ENCODE measurements around the gene POLR1A.
A peak's percentile ranks its signal among the peaks of the same experiment; 100 is the strongest.

The POLR1A gene

DNA sequence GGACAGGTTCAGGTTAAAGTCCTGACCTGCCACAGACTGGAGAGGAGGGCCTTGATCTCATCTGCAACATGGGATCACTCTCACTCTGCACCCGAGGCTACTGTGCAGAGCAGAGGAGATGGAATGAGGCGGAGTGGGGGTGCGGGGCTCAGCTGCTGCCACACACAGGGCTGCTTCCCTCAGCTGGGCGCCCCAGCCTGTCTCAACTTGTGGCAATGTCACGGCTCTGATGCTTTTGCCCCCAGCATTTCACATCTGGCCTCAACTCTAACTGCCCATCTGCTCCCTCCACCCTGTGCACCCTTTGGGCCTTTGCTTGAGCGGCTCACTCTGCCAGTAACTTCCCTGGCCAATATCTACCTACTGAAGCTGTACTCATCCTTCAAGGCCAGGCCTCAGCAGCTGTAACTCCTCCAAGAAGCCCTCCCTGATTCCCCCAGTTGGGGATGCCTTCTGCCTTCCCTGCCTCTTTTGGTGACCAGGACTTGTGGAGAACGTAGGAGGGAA, 70.3 kb downstream of the POLR1A start:
- WGBS: 86% methylated on average over 7 of the region's 7 CpGs
- Histone ChIP-seq H3K27ac (ENCODE audit: low read length, poor library complexity, severe bottlenecking) (peak overlapping the region; percentile 96), H2AFZ (ENCODE audit: low read depth, low read length) (no peak overlapping the region), H3K4me1 (ENCODE audit: control insufficient read depth, insufficient read depth, low read depth, low read length) (peaks cover 38% of the 10 kb centered on the region), H4K8ac (ENCODE audit: low read length) (peak overlapping the region; percentile 83), H3K23ac (ENCODE audit: low read length in 2 of 2) (peak overlapping the region in 1 of 2 experiments; percentile 27), H4K91ac (ENCODE audit: low read length) (peak overlapping the region; percentile 65), H3K14ac (ENCODE audit: low read length in 2 of 2) (peak overlapping the region in 1 of 2 experiments; percentile 44), H2BK15ac (ENCODE audit: low read depth, poor library complexity, severe bottlenecking) (peak overlapping the region; percentile 71), H3K9ac (ENCODE audit: low read length) (peak overlapping the region; percentile 84), H2AK5ac (ENCODE audit: low read length, severe bottlenecking) (peak overlapping the region; percentile 18), H2BK12ac (ENCODE audit: low read length in 2 of 2) (peak overlapping the region; percentile 66 to 90), H3K18ac (ENCODE audit: low read depth in 1 of 2, low read length in 2 of 2) (peak overlapping the region; percentile 86 to 90), H3K79me1 (replicated peaks; ENCODE audit: low read length, poor library complexity, severe bottlenecking) (peaks cover 12% of the 10 kb centered on the region), H3K4me3 (ENCODE audit: insufficient read depth in 1 of 2, low read depth in 1 of 2, low read length in 2 of 2) (no peak overlapping the region), H2BK5ac (ENCODE audit: low read depth, low read length, poor library complexity, severe bottlenecking) (no peak overlapping the region), H3K9me3 (ENCODE audit: control insufficient read depth, low read length) (no peaks in the 10 kb centered on the region), H3K36me3 (ENCODE audit: control insufficient read depth in 1 of 2, insufficient read depth in 2 of 2, low read depth in 1 of 2, low read length in 2 of 2) (peaks cover 62 to 71% of the 10 kb centered on the region in 2 experiments), H3K4ac (ENCODE audit: low read depth in 1 of 2, low read length in 2 of 2) (peak overlapping the region; percentile 69 to 87), H3K4me2 (ENCODE audit: low read length, poor library complexity, severe bottlenecking) (no peak overlapping the region), H2BK120ac (ENCODE audit: low read depth, low read length) (peak overlapping the region; percentile 97), H3K27me3 (ENCODE audit: control insufficient read depth in 1 of 2, insufficient read depth in 1 of 2, low read length in 2 of 2) (no peaks in the 10 kb centered on the region)
- no peak for DNase-seq

DNA sequence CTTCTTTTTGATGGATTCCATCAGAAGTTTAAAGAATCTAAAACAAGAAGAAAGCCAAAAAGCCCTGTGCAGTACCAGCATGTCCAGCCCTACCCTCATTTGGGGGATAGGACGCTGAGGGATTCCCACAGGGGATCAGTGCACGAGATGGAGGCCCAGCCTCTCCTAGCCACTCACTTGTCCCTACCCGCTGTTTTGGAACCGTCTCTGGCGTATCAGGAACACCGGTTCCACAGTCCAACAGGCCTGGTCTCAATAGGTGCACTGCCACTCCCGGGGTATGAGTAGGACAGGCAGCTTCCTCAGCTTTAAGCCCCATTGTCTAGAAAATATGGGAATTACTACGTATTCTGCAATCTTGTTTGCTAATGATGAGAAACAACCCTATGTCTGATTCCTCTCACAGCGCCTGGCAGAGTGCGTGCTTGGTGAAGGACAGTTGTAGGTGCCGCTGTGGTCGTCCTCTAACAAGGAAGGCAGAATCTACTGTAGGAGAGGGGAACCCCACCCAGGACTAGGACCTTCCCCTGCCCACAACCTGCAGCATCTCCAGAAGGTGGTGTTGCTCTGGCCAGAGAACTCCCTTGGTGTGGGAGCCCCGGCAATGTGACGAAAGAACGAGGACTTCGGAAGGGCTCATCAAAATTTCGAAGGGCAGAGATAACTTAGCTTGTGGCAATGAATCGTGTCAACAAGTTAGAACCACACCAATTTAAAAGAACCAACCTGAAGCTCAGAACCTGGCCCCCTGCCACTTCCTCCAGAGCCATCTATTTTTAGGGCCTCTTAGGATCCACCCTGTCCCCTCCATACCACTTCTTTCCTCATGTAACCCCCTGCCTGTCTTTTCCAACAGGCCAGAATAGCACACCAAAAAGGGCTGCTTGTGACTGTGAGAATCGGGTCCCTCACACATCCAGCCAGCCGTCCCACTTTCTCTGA, 71.7 kb downstream of the POLR1A start:
- Histone ChIP-seq H3K9ac (ENCODE audit: low read length) (no peak overlapping the region), H3K4me3 (ENCODE audit: insufficient read depth in 1 of 2, low read depth in 1 of 2, low read length in 2 of 2) (no peak overlapping the region), H3K4me2 (ENCODE audit: low read length, poor library complexity, severe bottlenecking) (no peak overlapping the region), H3K27ac (ENCODE audit: low read length, poor library complexity, severe bottlenecking) (no peak overlapping the region), H3K79me1 (replicated peaks; ENCODE audit: low read length, poor library complexity, severe bottlenecking) (peaks cover 12% of the 10 kb centered on the region), H2AFZ (ENCODE audit: low read depth, low read length) (no peak overlapping the region), H2BK120ac (ENCODE audit: low read depth, low read length) (no peak overlapping the region), H2BK12ac (ENCODE audit: low read length in 2 of 2) (no peak overlapping the region), H2AK5ac (ENCODE audit: low read length, severe bottlenecking) (peak overlapping the region; percentile 25), H3K27me3 (ENCODE audit: control insufficient read depth in 1 of 2, insufficient read depth in 1 of 2, low read length in 2 of 2) (no peaks in the 10 kb centered on the region), H3K4me1 (ENCODE audit: control insufficient read depth, insufficient read depth, low read depth, low read length) (peaks cover 32% of the 10 kb centered on the region), H2BK15ac (ENCODE audit: low read depth, poor library complexity, severe bottlenecking) (no peak overlapping the region), H4K91ac (ENCODE audit: low read length) (no peak overlapping the region), H2BK5ac (ENCODE audit: low read depth, low read length, poor library complexity, severe bottlenecking) (no peak overlapping the region), H3K14ac (ENCODE audit: low read length in 2 of 2) (no peak overlapping the region), H3K4ac (ENCODE audit: low read depth in 1 of 2, low read length in 2 of 2) (peak overlapping the region in 1 of 2 experiments; percentile 56), H3K9me3 (ENCODE audit: control insufficient read depth, low read length) (no peaks in the 10 kb centered on the region), H3K23ac (ENCODE audit: low read length in 2 of 2) (no peak overlapping the region), H4K8ac (ENCODE audit: low read length) (peak overlapping the region; percentile 15), H3K36me3 (ENCODE audit: control insufficient read depth in 1 of 2, insufficient read depth in 2 of 2, low read depth in 1 of 2, low read length in 2 of 2) (peaks cover 59 to 71% of the 10 kb centered on the region in 2 experiments), H3K18ac (ENCODE audit: low read depth in 1 of 2, low read length in 2 of 2) (peak overlapping the region in 1 of 2 experiments; percentile 5)
- 97% methylated on average over 20 of the region's 20 CpGs for WGBS
- no peak for DNase-seq

DNA sequence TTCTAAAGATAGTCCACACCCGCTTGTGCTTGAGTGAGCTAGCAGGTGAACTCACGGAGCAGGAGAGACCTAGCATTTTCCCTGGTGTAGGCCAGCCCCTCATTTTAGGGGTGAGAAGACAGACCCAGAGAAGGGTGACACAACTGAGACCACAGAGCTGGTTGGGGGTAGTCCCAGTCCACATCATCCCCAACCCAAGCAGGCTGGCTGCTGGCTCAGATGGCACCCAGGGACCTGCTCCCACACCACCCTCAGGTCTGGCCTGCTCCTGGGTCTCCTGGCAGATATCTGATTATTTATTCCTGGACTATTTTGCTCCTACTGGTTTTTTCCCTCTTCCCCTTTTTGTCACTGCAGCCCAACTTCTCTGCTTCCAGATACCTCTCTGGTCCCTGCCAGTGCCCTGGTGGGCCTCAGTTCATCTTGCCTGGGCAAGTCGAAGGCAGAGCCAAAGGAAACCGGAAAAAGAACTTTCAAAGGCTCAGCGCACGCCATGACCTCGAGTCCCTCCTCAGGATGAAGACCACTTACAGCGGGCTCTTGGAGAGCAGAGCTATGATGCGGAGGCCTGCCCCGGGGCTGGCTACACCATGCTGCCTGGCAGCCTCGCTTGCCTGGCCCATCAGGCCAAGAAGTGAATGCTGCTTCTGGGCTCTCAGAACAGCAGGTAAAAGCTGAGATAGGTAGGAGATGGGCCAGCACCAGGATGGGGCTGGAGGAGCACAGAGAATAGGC, 72.7 kb downstream of the POLR1A start:
- Histone ChIP-seq H2BK12ac (ENCODE audit: low read length in 2 of 2) (peak overlapping the region in 1 of 2 experiments; percentile 44), H3K4ac (ENCODE audit: low read depth in 1 of 2, low read length in 2 of 2) (no peak overlapping the region), H3K36me3 (ENCODE audit: control insufficient read depth in 1 of 2, insufficient read depth in 2 of 2, low read depth in 1 of 2, low read length in 2 of 2) (peaks cover 64 to 74% of the 10 kb centered on the region in 2 experiments), H3K27me3 (ENCODE audit: control insufficient read depth in 1 of 2, insufficient read depth in 1 of 2, low read length in 2 of 2) (no peaks in the 10 kb centered on the region), H3K79me1 (replicated peaks; ENCODE audit: low read length, poor library complexity, severe bottlenecking) (peaks cover 12% of the 10 kb centered on the region), H2BK5ac (ENCODE audit: low read depth, low read length, poor library complexity, severe bottlenecking) (no peak overlapping the region), H4K8ac (ENCODE audit: low read length) (no peak overlapping the region), H3K23ac (ENCODE audit: low read length in 2 of 2) (no peak overlapping the region), H3K4me3 (ENCODE audit: insufficient read depth in 1 of 2, low read depth in 1 of 2, low read length in 2 of 2) (no peak overlapping the region), H3K18ac (ENCODE audit: low read depth in 1 of 2, low read length in 2 of 2) (peak overlapping the region in 1 of 2 experiments; percentile 40), H3K9me3 (ENCODE audit: control insufficient read depth, low read length) (no peaks in the 10 kb centered on the region), H2AK5ac (ENCODE audit: low read length, severe bottlenecking) (peak overlapping the region; percentile 43), H3K4me1 (ENCODE audit: control insufficient read depth, insufficient read depth, low read depth, low read length) (peaks cover 26% of the 10 kb centered on the region), H2BK15ac (ENCODE audit: low read depth, poor library complexity, severe bottlenecking) (no peak overlapping the region), H3K4me2 (ENCODE audit: low read length, poor library complexity, severe bottlenecking) (no peak overlapping the region), H3K27ac (ENCODE audit: low read length, poor library complexity, severe bottlenecking) (no peak overlapping the region), H2BK120ac (ENCODE audit: low read depth, low read length) (no peak overlapping the region), H3K14ac (ENCODE audit: low read length in 2 of 2) (no peak overlapping the region), H3K9ac (ENCODE audit: low read length) (no peak overlapping the region), H2AFZ (ENCODE audit: low read depth, low read length) (no peak overlapping the region), H4K91ac (ENCODE audit: low read length) (no peak overlapping the region)
- WGBS: 98% methylated on average over 11 of the region's 11 CpGs
- DNase-seq: no peak

DNA sequence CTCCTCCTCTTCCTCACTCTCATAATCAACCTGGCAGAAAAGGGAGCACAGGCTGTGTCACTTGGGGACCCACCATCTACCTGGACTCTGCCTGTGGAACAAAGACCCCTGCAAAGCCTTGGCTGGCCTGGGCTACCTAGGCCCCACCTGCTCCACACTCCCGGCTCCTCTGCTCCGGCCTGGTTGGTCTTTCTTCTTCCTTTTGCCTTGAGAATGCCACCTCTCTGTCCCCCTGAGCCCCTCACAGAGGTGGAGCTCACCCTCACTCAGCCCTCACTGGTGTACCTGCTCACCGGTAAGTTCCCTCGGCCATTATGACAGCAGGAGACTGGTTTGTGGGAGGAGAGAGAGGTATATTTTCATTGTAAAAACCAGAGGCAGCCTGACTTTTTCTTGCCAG, 74.1 kb downstream of the POLR1A start:
- H2AK5ac ChIP-seq (ENCODE audit: low read length, severe bottlenecking): no peak overlapping the region
- WGBS: 100% methylated on average over 4 of the region's 4 CpGs
- no peak overlapping the region for H3K23ac ChIP-seq (ENCODE audit: low read length in 2 of 2)

More for the DNA sequence above, 74.1 kb downstream of the POLR1A start:
- Histone ChIP-seq H3K18ac (ENCODE audit: low read depth in 1 of 2, low read length in 2 of 2) (no peak overlapping the region), H3K9ac (ENCODE audit: low read length) (no peak overlapping the region), H3K4ac (ENCODE audit: low read depth in 1 of 2, low read length in 2 of 2) (no peak overlapping the region), H3K27me3 (ENCODE audit: control insufficient read depth in 1 of 2, insufficient read depth in 1 of 2, low read length in 2 of 2) (no peaks in the 10 kb centered on the region), H3K27ac (ENCODE audit: low read length, poor library complexity, severe bottlenecking) (no peak overlapping the region), H2BK12ac (ENCODE audit: low read length in 2 of 2) (no peak overlapping the region), H2BK120ac (ENCODE audit: low read depth, low read length) (no peak overlapping the region), H4K91ac (ENCODE audit: low read length) (no peak overlapping the region), H3K9me3 (ENCODE audit: control insufficient read depth, low read length) (no peaks in the 10 kb centered on the region), H3K4me3 (ENCODE audit: insufficient read depth in 1 of 2, low read depth in 1 of 2, low read length in 2 of 2) (no peak overlapping the region), H4K8ac (ENCODE audit: low read length) (no peak overlapping the region), H3K36me3 (ENCODE audit: control insufficient read depth in 1 of 2, insufficient read depth in 2 of 2, low read depth in 1 of 2, low read length in 2 of 2) (peaks cover 78 to 88% of the 10 kb centered on the region in 2 experiments), H3K4me1 (ENCODE audit: control insufficient read depth, insufficient read depth, low read depth, low read length) (peaks cover 16% of the 10 kb centered on the region), H3K4me2 (ENCODE audit: low read length, poor library complexity, severe bottlenecking) (no peak overlapping the region), H3K79me1 (replicated peaks; ENCODE audit: low read length, poor library complexity, severe bottlenecking) (peaks cover 12% of the 10 kb centered on the region), H2BK5ac (ENCODE audit: low read depth, low read length, poor library complexity, severe bottlenecking) (no peak overlapping the region), H2BK15ac (ENCODE audit: low read depth, poor library complexity, severe bottlenecking) (no peak overlapping the region), H2AFZ (ENCODE audit: low read depth, low read length) (no peak overlapping the region), H3K14ac (ENCODE audit: low read length in 2 of 2) (no peak overlapping the region)
- no peak for DNase-seq
